HT1080 (cell line): Measurements from ENCODE around the gene MYCBP2. TPM values are rescaled to one million over a fixed set of nuclear protein-coding genes. Genes with fewer than 3 reads are reported as not detected.
"Not testable (repeated sequence)": the region's sequence is repeated elsewhere in the genome, so short reads cannot be mapped to it uniquely, and the experiment has no call there.

Experiments
- DNase-seq: peaks from one replicate; pipeline ENCODE4 v3.0.0-alpha.2; 2015; ENCODE audit warnings: low read depth
- total RNA-seq: library from RNA; depleted of rRNA; stranded (reverse); fragments of >200 nt; shearing (Covaris generic); gene quantifications from 2 replicates; pipeline ENCODE4 v1.2.3, GENCODE V29; 2014

MYCBP2 gene
- total RNA-seq, 1 experiment from 2014 or later = 41.3 TPM

GRCh38 chr13:77218274-77218673 lies 108.6 kb downstream of the MYCBP2 start:
- no peak for DNase-seq

GRCh38 chr13:77215543-77215942 lies 111.4 kb downstream of the MYCBP2 start:
- DNase-seq = no peak

GRCh38 chr13:77213644-77214043 lies 113.2 kb downstream of the MYCBP2 start:
- DNase-seq = peak; percentile 68

- DNase-seq = peak; percentile 92
These were observed 119.0 kb downstream of the MYCBP2 start for GRCh38 chr13:77207943-77208342.

- DNase-seq = not testable (repeated sequence)
These were observed 127.9 kb downstream of the MYCBP2 start for GRCh38 chr13:77198995-77199394.

GRCh38 chr13:77196052-77196618 lies 130.8 kb downstream of the MYCBP2 start:
- no peak for DNase-seq

- no peak for DNase-seq
These were observed 136.4 kb downstream of the MYCBP2 start for GRCh38 chr13:77190349-77190958.

GRCh38 chr13:77185721-77186120 lies 141.2 kb downstream of the MYCBP2 start:
- no peak for DNase-seq

GRCh38 chr13:77184455-77184854 lies 142.4 kb downstream of the MYCBP2 start:
- peak; percentile 62 for DNase-seq

GRCh38 chr13:77180011-77180410 lies 146.9 kb downstream of the MYCBP2 start:
- no peak for DNase-seq

- no peak for DNase-seq
These were observed 149.2 kb downstream of the MYCBP2 start for GRCh38 chr13:77177646-77178045.

GRCh38 chr13:77176350-77176749 lies 150.5 kb downstream of the MYCBP2 start:
- DNase-seq = peak; percentile 44

GRCh38 chr13:77172650-77173049 lies 154.2 kb downstream of the MYCBP2 start:
- no peak for DNase-seq

GRCh38 chr13:77171451-77171850 lies 155.4 kb downstream of the MYCBP2 start:
- DNase-seq = no peak

- no peak for DNase-seq
These were observed 158.7 kb downstream of the MYCBP2 start for GRCh38 chr13:77168237-77168636.

- DNase-seq = no peak
These were observed 176.2 kb downstream of the MYCBP2 start for GRCh38 chr13:77150651-77151050.

- DNase-seq = no peak
These were observed 183.5 kb downstream of the MYCBP2 start for GRCh38 chr13:77143431-77143830.

- DNase-seq = no peak
These were observed 187.6 kb downstream of the MYCBP2 start for GRCh38 chr13:77139306-77139705.

- DNase-seq = no peak
These were observed 188.1 kb downstream of the MYCBP2 start for GRCh38 chr13:77138813-77139212.

GRCh38 chr13:77136902-77137420 lies 189.9 kb downstream of the MYCBP2 start:
- no peak for DNase-seq

- no peak for DNase-seq
These were observed 202.5 kb downstream of the MYCBP2 start for GRCh38 chr13:77124423-77124822.

GRCh38 chr13:77118134-77118533 lies 208.8 kb downstream of the MYCBP2 start:
- no peak for DNase-seq

- no peak for DNase-seq
These were observed 212.6 kb downstream of the MYCBP2 start for GRCh38 chr13:77114271-77114670.
